Type B pancreatic cell (in vitro differentiated cells): ENCODE data around the gene PHRF1. TPM values are rescaled to one million over a fixed set of nuclear protein-coding genes. Genes with fewer than 3 reads are reported as not detected.
"Not testable (repeated sequence)": the region's sequence is repeated elsewhere in the genome, so short reads cannot be mapped to it uniquely, and the experiment has no call there.

ENCODE experiments used
- DNase-seq: peaks from one replicate; pipeline ENCODE4 v3.0.0; 2021; ENCODE audit warnings: mixed read lengths; ENCODE audit not compliant: unreplicated experiment; ENCODE audit errors: extremely low spot score
- H3K27ac Mint-ChIP-seq: 2 replicates; pipeline ENCODE4 v1.8.0; 2021; ENCODE audit warnings: mild to moderate bottlenecking, mixed read lengths
- H3K27me3 Mint-ChIP-seq: 2 replicates; pipeline ENCODE4 v1.8.0; 2021; ENCODE audit warnings: mixed read lengths
- H3K36me3 Mint-ChIP-seq: 2 replicates; pipeline ENCODE4 v1.8.0; 2021; ENCODE audit warnings: mixed read lengths
- H3K4me1 Mint-ChIP-seq: one replicate; pipeline ENCODE4 v1.8.0; 2021; ENCODE audit warnings: mixed read lengths; ENCODE audit not compliant: unreplicated experiment
- H3K4me3 Mint-ChIP-seq: 2 replicates; pipeline ENCODE4 v1.8.0; 2021; ENCODE audit warnings: mild to moderate bottlenecking, mixed read lengths
- H3K9me3 Mint-ChIP-seq: 2 replicates; pipeline ENCODE4 v1.8.0; 2021; ENCODE audit warnings: mixed read lengths
- CTCF ChIP-seq: fragments of 200-600 bp; sonication (generic); conservative IDR thresholded peaks from 2 replicates; pipeline ENCODE4 v1.5.0; 2021; ENCODE audit warnings: antibody characterized with exemption, mild to moderate bottlenecking
- total RNA-seq: library from RNA; stranded (reverse); gene quantifications from 2 replicates; pipeline ENCODE4 v1.2.1, GENCODE V29; 2021; ENCODE audit warnings: low replicate concordance

Gene PHRF1
- total RNA-seq, 1 donor from 2014 or later = 38.7 TPM

- H3K27ac Mint-ChIP-seq = peak overlapping the region; percentile 93
- H3K4me1 Mint-ChIP-seq = no peaks in the 10 kb centered on the region
- no peaks in the 10 kb centered on the region for H3K9me3 Mint-ChIP-seq
- H3K36me3 Mint-ChIP-seq = no peaks in the 10 kb centered on the region
- H3K4me3 Mint-ChIP-seq = peak overlapping the region; percentile 89
- H3K27me3 Mint-ChIP-seq = no peaks in the 10 kb centered on the region
- DNase-seq = no peak
- TF ChIP-seq CTCF = no peak
Observed at GRCh38 chr11:567629-568292, 8.5 kb upstream of the PHRF1 start.

- Mint-ChIP-seq H3K36me3 (no peaks in the 10 kb centered on the region), H3K27me3 (no peaks in the 10 kb centered on the region), H3K9me3 (no peaks in the 10 kb centered on the region), H3K4me3 (peak overlapping the region; percentile 78), H3K27ac (peak overlapping the region; percentile 67), H3K4me1 (no peaks in the 10 kb centered on the region)
- TF ChIP-seq CTCF = no peak
- DNase-seq = peak; percentile 96
Observed at GRCh38 chr11:568306-569157, 7.7 kb upstream of the PHRF1 start.

GRCh38 chr11:569158-569885, 6.9 kb upstream of the PHRF1 start:
- peaks cover 5% of the 10 kb centered on the region for H3K4me1 Mint-ChIP-seq
- H3K9me3 Mint-ChIP-seq = no peaks in the 10 kb centered on the region
- no peaks in the 10 kb centered on the region for H3K36me3 Mint-ChIP-seq
- peak overlapping the region; percentile 78 for H3K4me3 Mint-ChIP-seq
- H3K27ac Mint-ChIP-seq = peak overlapping the region; percentile 67
- H3K27me3 Mint-ChIP-seq = peaks cover 5% of the 10 kb centered on the region
- TF ChIP-seq CTCF = no peak
- DNase-seq = no peak

- Mint-ChIP-seq H3K27me3 (peaks cover 13% of the 10 kb centered on the region), H3K36me3 (no peaks in the 10 kb centered on the region), H3K27ac (peak overlapping the region; percentile 94), H3K9me3 (no peaks in the 10 kb centered on the region), H3K4me1 (peaks cover 14% of the 10 kb centered on the region), H3K4me3 (peak overlapping the region; percentile 28)
- DNase-seq = no peak
- no peak for TF ChIP-seq CTCF
Observed at GRCh38 chr11:571802-572185, 4.5 kb upstream of the PHRF1 start.

GRCh38 chr11:573146-573759, 3.0 kb upstream of the PHRF1 start:
- no peak for DNase-seq
- Mint-ChIP-seq H3K36me3 (no peaks in the 10 kb centered on the region), H3K27ac (peak overlapping the region; percentile 50), H3K4me1 (peaks cover 14% of the 10 kb centered on the region), H3K9me3 (no peaks in the 10 kb centered on the region), H3K4me3 (peak overlapping the region; percentile 25), H3K27me3 (peaks cover 13% of the 10 kb centered on the region)
- no peak for TF ChIP-seq CTCF

GRCh38 chr11:574031-574570, 2.2 kb upstream of the PHRF1 start:
- not testable (repeated sequence) for H3K9me3 Mint-ChIP-seq, DNase-seq, H3K36me3 Mint-ChIP-seq
- peak overlapping the region; percentile 94 for H3K4me3 Mint-ChIP-seq
- H3K4me1 Mint-ChIP-seq = peaks cover 14% of the 10 kb centered on the region
- peaks cover 13% of the 10 kb centered on the region for H3K27me3 Mint-ChIP-seq
- peak overlapping the region; percentile 96 for H3K27ac Mint-ChIP-seq
